Head of caudate nucleus (tissue), 42 donors: ENCODE data around the gene GCG.
A peak's percentile ranks its signal among the peaks of the same experiment; 100 is the strongest.

Source experiments
- DNase-seq, 42 donors: peaks; one replicate each; pipeline versions ENCODE4 v3.0.0 to v3.0.0-alpha.2; 2020 to 2021; ENCODE audit warnings: mixed read lengths in 7 of 42
- intact Hi-C: fragments of 100-400 bp; cut with DNase I; formaldehyde crosslinking; loops from one replicate; pipeline ENCODE4 v1.15.0; 2022

The GCG gene

GRCh38 chr2:162155093-162155492 lies 3.0 kb upstream of the GCG start:
- DNase-seq = no peak
- intact Hi-C loops = no loop called here

GRCh38 chr2:162153608-162154224 lies 1.7 kb upstream of the GCG start:
- intact Hi-C loops = no loop called here
- peak in 41 of 42 donors; percentile 19 to 83 (median 64) for DNase-seq

GRCh38 chr2:162149940-162150339 lies 2.1 kb downstream of the GCG start:
- intact Hi-C loops = no loop called here
- DNase-seq = no peak

- intact Hi-C loops = no loop called here
- no peak for DNase-seq
These were observed 2.6 kb downstream of the GCG start for GRCh38 chr2:162149466-162149865.

- intact Hi-C loops = no loop called here
- no peak for DNase-seq
These were observed 3.1 kb downstream of the GCG start for GRCh38 chr2:162148956-162149355.

- intact Hi-C loops = no loop called here
- DNase-seq = no peak
These were observed 8.1 kb downstream of the GCG start for GRCh38 chr2:162143969-162144368.

GRCh38 chr2:162138310-162138709 lies 13.7 kb downstream of the GCG start:
- DNase-seq = no peak
- intact Hi-C loops = no loop called here

- intact Hi-C loops = loop anchor here (5.0 to 10.0 kb wide), 2 partner anchors 115 to 543 kb away; no protein-coding TSS in a partner anchor
- no peak for DNase-seq
These were observed 24.6 kb downstream of the GCG start for GRCh38 chr2:162127422-162127821.

- intact Hi-C loops = loop anchor here (5.0 to 10.0 kb wide), 2 partner anchors 114 to 542 kb away; no protein-coding TSS in a partner anchor
These were observed 25.5 kb downstream of the GCG start for GRCh38 chr2:162126527-162126926.

GRCh38 chr2:162126111-162126519 lies 25.9 kb downstream of the GCG start:
- peak in 2 of 42 donors; percentile 6 to 12 for DNase-seq

More at GRCh38 chr2:162126527-162126926, 25.5 kb downstream of the GCG start:
- no peak for DNase-seq

GRCh38 chr2:162125138-162125537 lies 26.9 kb downstream of the GCG start:
- no peak for DNase-seq
- intact Hi-C loops = loop anchor here (5.0 to 10.0 kb wide), 2 partner anchors 113 to 540 kb away; no protein-coding TSS in a partner anchor

More at GRCh38 chr2:162126111-162126519, 25.9 kb downstream of the GCG start:
- intact Hi-C loops = loop anchor here (5.0 to 10.0 kb wide), 2 partner anchors 114 to 541 kb away; no protein-coding TSS in a partner anchor

GRCh38 chr2:162123806-162124758 lies 28.0 kb downstream of the GCG start:
- intact Hi-C loops = loop anchor here (10.0 kb wide), 1 partner anchor 539 kb away; no protein-coding TSS in a partner anchor
- DNase-seq = no peak

- peak in 10 of 42 donors; percentile 7 to 40 (median 18) for DNase-seq
- intact Hi-C loops = no loop called here
These were observed 33.6 kb downstream of the GCG start for GRCh38 chr2:162118166-162119031.

- intact Hi-C loops = no loop called here
These were observed 35.7 kb downstream of the GCG start for GRCh38 chr2:162116352-162116751.

GRCh38 chr2:162115076-162115475 lies 37.0 kb downstream of the GCG start:
- intact Hi-C loops = no loop called here

More at GRCh38 chr2:162116352-162116751, 35.7 kb downstream of the GCG start:
- DNase-seq = no peak

GRCh38 chr2:162114271-162114670 lies 37.8 kb downstream of the GCG start:
- intact Hi-C loops = loop anchor here (5.0 kb wide), 1 partner anchor 112 kb away; no protein-coding TSS in a partner anchor
- no peak for DNase-seq

More at GRCh38 chr2:162115076-162115475, 37.0 kb downstream of the GCG start:
- no peak for DNase-seq

- intact Hi-C loops = loop anchor here (5.0 kb wide), 1 partner anchor 111 kb away; no protein-coding TSS in a partner anchor
- DNase-seq = no peak
These were observed 38.3 kb downstream of the GCG start for GRCh38 chr2:162113776-162114168.

GRCh38 chr2:162113088-162113775 lies 38.8 kb downstream of the GCG start:
- intact Hi-C loops = loop anchor here (5.0 kb wide), 1 partner anchor 111 kb away; no protein-coding TSS in a partner anchor
- no peak for DNase-seq
